Posterior vena cava (tissue), 2 donors: ENCODE measurements around the gene MYORG. TPM values are rescaled to one million over a fixed set of nuclear protein-coding genes. Genes with fewer than 3 reads are reported as not detected.

Experiments
- DNase-seq: peaks from one replicate; pipeline ENCODE4 v3.0.0-alpha.2; 2020; ENCODE audit warnings: low spot score
- intact Hi-C, 2 donors: fragments of 100-400 bp; cut with DNase I; formaldehyde crosslinking; loops; one replicate each; pipeline versions ENCODE4 v1.14.1 to v1.14.2; 2022 to 2023
- long read RNA-seq, 2 donors: library from polyadenylated mRNA; unstranded; transcript quantifications; one replicate each; pipeline ENCODE4 v2.0.0, GENCODE V29; 2020 to 2021
- total RNA-seq, 2 donors: library from RNA; stranded (reverse); fragmentation: NEBNext Ultra II Directional; extraction: Animal tissue kit (Norgen Biotek cat#: 25700); gene quantifications; one replicate each; pipeline ENCODE4 v1.2.1, GENCODE V29; 2021
- donor health status: DM: yes; HTN: yes; CAD: no.
- donor health status: DM: yes; HTN: yes; CAD: no.

MYORG gene
- 10 to 100 TPM; 12.0 to 30.6 TPM for total RNA-seq
- long read RNA-seq, donor 1, full-length matches to known transcripts, result 4 of 18 reads
- long read RNA-seq, donor 1, partial matches to known transcripts, result 0 of 18 reads
- long read RNA-seq, donor 1, other reads (novel, unspliced or antisense), result 14 of 18 reads
- long read RNA-seq, donor 2, partial matches to known transcripts, result 0 of 6 reads
- long read RNA-seq, donor 2, other reads (novel, unspliced or antisense), result 6 of 6 reads

- DNase-seq, result peak; percentile 97
- intact Hi-C loops, result loop anchor here in 1 of 2 donors (2.0 kb wide), 1 partner anchor 38 kb away; no protein-coding TSS in a partner anchor
Observed at GRCh38 chr9:34376596-34377403, at the start of gene MYORG. Gene MYORG, minus strand, starts transcription at chr9:34376898. Its CDS starts 3,955 bp downstream, at chr9:34372943.

GRCh38 chr9:34419716-34420504, 43.2 kb upstream of the MYORG start:
- no peak for DNase-seq
- intact Hi-C loops, result no loop called here

- intact Hi-C loops, result no loop called here
- DNase-seq, result no peak
Observed at GRCh38 chr9:34417734-34418133, 41.0 kb upstream of the MYORG start.

- intact Hi-C loops, result no loop called here
- DNase-seq, result no peak
Observed at GRCh38 chr9:34413231-34413852, 36.6 kb upstream of the MYORG start.

- intact Hi-C loops, result no loop called here
- no peak for DNase-seq
Observed at GRCh38 chr9:34412336-34412735, 35.6 kb upstream of the MYORG start.

GRCh38 chr9:34409154-34409553, 32.5 kb upstream of the MYORG start:
- no peak for DNase-seq
- intact Hi-C loops, result loop anchor here (10.0 kb wide), 4 partner anchors 96 to 186 kb away; partner anchors contain the start of gene CNTFR (in 1 of the 2)

GRCh38 chr9:34408173-34408572, 31.5 kb upstream of the MYORG start:
- intact Hi-C loops, result loop anchor here (10.0 kb wide), 4 partner anchors 97 to 187 kb away; partner anchors contain the start of gene CNTFR (in 1 of the 2)
- no peak for DNase-seq

- DNase-seq, result no peak
- intact Hi-C loops, result loop anchor here (10.0 kb wide), 4 partner anchors 99 to 189 kb away; partner anchors contain the start of gene CNTFR (in 1 of the 2)
Observed at GRCh38 chr9:34406219-34406618, 29.5 kb upstream of the MYORG start.

GRCh38 chr9:34405719-34406118, 29.0 kb upstream of the MYORG start:
- intact Hi-C loops, result loop anchor here (2.0 to 10.0 kb wide), 5 partner anchors 99 to 189 kb away; partner anchors contain the start of gene CNTFR (in 1 of the 2)
- DNase-seq, result no peak

- DNase-seq, result peak; percentile 89
- intact Hi-C loops, result loop anchor here (1.0 to 10.0 kb wide), 7 partner anchors 20 to 191 kb away; partner anchors contain the start of gene CNTFR (in 1 of the 2)
Observed at GRCh38 chr9:34403554-34404380, 27.1 kb upstream of the MYORG start.

GRCh38 chr9:34400686-34401602, 24.2 kb upstream of the MYORG start:
- intact Hi-C loops, result loop anchor here (5.0 to 10.0 kb wide), 5 partner anchors 101 to 194 kb away; partner anchors contain the start of gene CNTFR (in 1 of the 2)
- no peak for DNase-seq

- intact Hi-C loops, result loop anchor here (5.0 to 10.0 kb wide), 5 partner anchors 102 to 195 kb away; partner anchors contain the start of gene CNTFR (in 1 of the 2)
- no peak for DNase-seq
Observed at GRCh38 chr9:34400275-34400674, 23.6 kb upstream of the MYORG start.

- no peak for DNase-seq
- intact Hi-C loops, result loop anchor here (5.0 to 10.0 kb wide), 5 partner anchors 103 to 195 kb away; partner anchors contain the start of gene CNTFR (in 1 of the 2)
Observed at GRCh38 chr9:34399729-34400128, 23.0 kb upstream of the MYORG start.

GRCh38 chr9:34398875-34399274, 22.2 kb upstream of the MYORG start:
- DNase-seq, result no peak
- intact Hi-C loops, result no loop called here

GRCh38 chr9:34396276-34397214, 19.8 kb upstream of the MYORG start:
- intact Hi-C loops, result no loop called here

GRCh38 chr9:34392511-34392910, 15.8 kb upstream of the MYORG start:
- intact Hi-C loops, result no loop called here

More at GRCh38 chr9:34396276-34397214, 19.8 kb upstream of the MYORG start:
- DNase-seq, result no peak

More at GRCh38 chr9:34392511-34392910, 15.8 kb upstream of the MYORG start:
- DNase-seq, result no peak
